LoVo (cell line): ENCODE measurements around the gene C1orf50.

Experiments used
- DNase-seq: peaks from one replicate; pipeline ENCODE4 v3.0.0-alpha.2; 2016; ENCODE audit warnings: low spot score

The C1orf50 gene

GRCh38 chr1:42759114-42759513 is 7.9 kb upstream of the C1orf50 start:
- DNase-seq, result no peak

- no peak for DNase-seq
Measured at GRCh38 chr1:42761567-42761966, 5.5 kb upstream of the C1orf50 start.

GRCh38 chr1:42762269-42762668 is 4.8 kb upstream of the C1orf50 start:
- DNase-seq, result no peak

- no peak for DNase-seq
Measured at GRCh38 chr1:42765269-42765668, 1.8 kb upstream of the C1orf50 start.

- DNase-seq, result peak; percentile 52
Measured at GRCh38 chr1:42765832-42766740, 963 bp upstream of the C1orf50 start.

GRCh38 chr1:42767510-42768000 is 506 bp downstream of the C1orf50 start:
- DNase-seq, result no peak

- no peak for DNase-seq
Measured at GRCh38 chr1:42768172-42768571, 1.1 kb downstream of the C1orf50 start.

- no peak for DNase-seq
Measured at GRCh38 chr1:42769811-42770210, 2.8 kb downstream of the C1orf50 start.

- no peak for DNase-seq
Measured at GRCh38 chr1:42773420-42773819, 6.4 kb downstream of the C1orf50 start.

- DNase-seq, result no peak
Measured at GRCh38 chr1:42774928-42775526, 8.0 kb downstream of the C1orf50 start.

- DNase-seq, result no peak
Measured at GRCh38 chr1:42776502-42776901, 9.5 kb downstream of the C1orf50 start.

GRCh38 chr1:42777852-42778251 is 10.8 kb downstream of the C1orf50 start:
- DNase-seq, result no peak

GRCh38 chr1:42779725-42780124 is 12.7 kb downstream of the C1orf50 start:
- DNase-seq, result no peak

- DNase-seq, result no peak
Measured at GRCh38 chr1:42780176-42780575, 13.1 kb downstream of the C1orf50 start.

GRCh38 chr1:42783092-42783491 is 16.0 kb downstream of the C1orf50 start:
- DNase-seq, result no peak

GRCh38 chr1:42784547-42784945 is 17.5 kb downstream of the C1orf50 start:
- DNase-seq, result no peak

- DNase-seq, result no peak
Measured at GRCh38 chr1:42784946-42785693, 18.1 kb downstream of the C1orf50 start, which contains the start of gene TMEM269. TSS of gene TMEM269 (plus strand) at chr1:42784991. CDS start at chr1:42789894, 4,903 bp downstream.

- no peak for DNase-seq
Measured at GRCh38 chr1:42786097-42786496, 19.0 kb downstream of the C1orf50 start.

- no peak for DNase-seq
Measured at GRCh38 chr1:42788021-42788420, 21.0 kb downstream of the C1orf50 start.

GRCh38 chr1:42793824-42794223 is 26.8 kb downstream of the C1orf50 start:
- DNase-seq, result no peak

- no peak for DNase-seq
Measured at GRCh38 chr1:42797414-42797813, 30.4 kb downstream of the C1orf50 start.

- DNase-seq, result no peak
Measured at GRCh38 chr1:42797979-42798378, 30.9 kb downstream of the C1orf50 start.
